ENCODE results near the gene TMEM37. TPM values are rescaled to one million over a fixed set of nuclear protein-coding genes. Genes with fewer than 3 reads are reported as not detected.

TMEM37 gene
- total RNA-seq, 5 donors from 2014 or later (not counting 1 experiment from before 2014, with no cell fraction given) = 0.44 to 0.60 TPM; not detected in 3

- H3K4me3 Mint-ChIP-seq = no peak overlapping the region
- peaks cover 0 to 6% (median 2%) of the 10 kb centered on the region in 3 donors for H3K4me1 Mint-ChIP-seq
- no peak overlapping the region for H3K27ac ChIP-seq (ENCODE audit: low read length)
- H3K27me3 Mint-ChIP-seq = peaks cover 19 to 20% of the 10 kb centered on the region in 2 donors
- no peak overlapping the region for H3K27ac Mint-ChIP-seq
- no peaks in the 10 kb centered on the region for H3K36me3 ChIP-seq (ENCODE audit: control insufficient read depth in 2 of 2, extremely low read depth in 1 of 2, insufficient read depth in 1 of 2, low read length in 1 of 2)
- ChIA-PET POLR2A (interaction anchor here in 1 of 2 donors (0.6 kb wide), 1 partner anchor 1225 kb away, joined by 5 read pairs; no protein-coding TSS in a partner anchor), CTCF (interaction anchor here in 1 of 2 donors (0.6 kb wide), 1 partner anchor 35 kb away, joined by 3 read pairs; no protein-coding TSS in a partner anchor)
- 83% methylated on average over 1 of the region's 4 CpGs for WGBS (ENCODE audit: insufficient coverage)
- H3K4me1 ChIP-seq (ENCODE audit: control insufficient read depth in 1 of 2, extremely low read depth in 1 of 2, insufficient read depth in 2 of 2, low read length in 2 of 2) = peaks cover 0 to 3% of the 10 kb centered on the region in 2 experiments
- H3K27me3 ChIP-seq (replicated peaks in 1 of 2; ENCODE audit: control insufficient read depth in 2 of 2, extremely low read depth in 1 of 2, insufficient read depth in 2 of 2, low read length in 1 of 2) = peaks cover 0 to 10% of the 10 kb centered on the region in 2 experiments
- no peak for DNase-seq
- no peaks in the 10 kb centered on the region for H3K9me3 Mint-ChIP-seq
- no peaks in the 10 kb centered on the region for H3K9me3 ChIP-seq
- ATAC-seq (replicated peaks in 1 of 4) = no peak
- no peaks in the 10 kb centered on the region for H3K36me3 Mint-ChIP-seq
- H3K4me3 ChIP-seq (ENCODE audit: control insufficient read depth in 1 of 2, extremely low read depth in 1 of 2, low read length in 1 of 2) = no peak overlapping the region
Observed at GRCh38 chr2:119416299-119416923, 15.2 kb upstream of the TMEM37 start.

DNA sequence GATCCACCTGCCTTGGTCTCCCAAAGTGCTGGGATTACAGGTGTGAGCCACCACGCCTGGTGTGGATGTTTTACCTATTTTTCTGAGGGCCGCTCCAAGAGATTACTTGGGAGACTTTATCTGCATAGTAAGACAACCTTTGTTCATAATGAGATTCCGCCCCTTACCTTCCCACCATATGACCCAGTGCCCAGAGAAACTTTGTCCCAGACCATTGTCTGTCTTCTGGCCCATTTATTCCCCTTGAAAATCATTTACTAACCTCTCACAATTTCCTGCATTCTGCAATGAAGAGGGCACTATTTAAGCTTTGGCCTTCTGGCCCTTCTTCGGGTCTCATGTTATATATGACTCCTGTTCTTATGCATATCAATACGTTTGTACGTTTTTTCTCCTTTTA, 13.7 kb upstream of the TMEM37 start:
- DNase-seq (no peak), ATAC-seq (replicated peaks in 1 of 4) (no peak)
- H3K9me3 ChIP-seq = no peaks in the 10 kb centered on the region
- WGBS (ENCODE audit: insufficient coverage) = 77% methylated on average over 1 of the region's 6 CpGs
- no peak overlapping the region for H3K4me3 ChIP-seq (ENCODE audit: control insufficient read depth in 1 of 2, extremely low read depth in 1 of 2, low read length in 1 of 2)
- H3K36me3 Mint-ChIP-seq = no peaks in the 10 kb centered on the region
- no peak overlapping the region for H3K4me3 Mint-ChIP-seq
- H3K27me3 Mint-ChIP-seq = peaks cover 23 to 24% of the 10 kb centered on the region in 2 donors
- peaks cover 0 to 7% (median 0%) of the 10 kb centered on the region in 3 donors for H3K9me3 Mint-ChIP-seq
- H3K27ac ChIP-seq (ENCODE audit: low read length) = no peak overlapping the region
- no peaks in the 10 kb centered on the region for H3K36me3 ChIP-seq (ENCODE audit: control insufficient read depth in 2 of 2, extremely low read depth in 1 of 2, insufficient read depth in 1 of 2, low read length in 1 of 2)
- H3K27me3 ChIP-seq (replicated peaks in 1 of 2; ENCODE audit: control insufficient read depth in 2 of 2, extremely low read depth in 1 of 2, insufficient read depth in 2 of 2, low read length in 1 of 2) = peaks cover 0 to 10% of the 10 kb centered on the region in 2 experiments
- ChIA-PET CTCF (no interaction called here), POLR2A (no interaction called here)
- H3K4me1 Mint-ChIP-seq = peaks cover 0 to 6% (median 2%) of the 10 kb centered on the region in 3 donors
- peaks cover 0 to 3% of the 10 kb centered on the region in 2 experiments for H3K4me1 ChIP-seq (ENCODE audit: control insufficient read depth in 1 of 2, extremely low read depth in 1 of 2, insufficient read depth in 2 of 2, low read length in 2 of 2)
- no peak overlapping the region for H3K27ac Mint-ChIP-seq

DNA sequence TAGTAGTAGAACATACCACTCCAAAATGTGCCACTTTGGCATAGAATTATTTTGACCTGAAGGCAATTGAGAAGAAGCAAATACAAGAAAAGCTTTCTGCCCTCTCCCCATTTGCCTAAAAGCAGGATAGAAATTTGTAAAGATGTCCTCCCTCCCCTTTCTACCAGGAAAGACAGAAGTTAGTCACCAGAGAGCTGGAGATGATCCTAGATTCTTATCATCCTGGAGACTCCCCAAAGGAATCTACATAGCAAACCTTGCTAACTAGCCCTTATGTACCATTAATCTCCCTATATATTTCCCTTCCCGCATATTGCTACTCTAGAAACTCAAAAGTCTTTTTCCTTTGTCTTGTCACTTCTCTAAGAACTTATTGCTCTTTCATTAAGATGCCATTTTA, 12.6 kb upstream of the TMEM37 start:
- H3K27ac Mint-ChIP-seq = no peak overlapping the region
- WGBS (ENCODE audit: insufficient coverage) = 50% methylated on average over 1 of the region's 1 CpG
- peaks cover 0 to 6% (median 2%) of the 10 kb centered on the region in 3 donors for H3K4me1 Mint-ChIP-seq
- ATAC-seq (replicated peaks in 1 of 4) = no peak
- peaks cover 0 to 7% (median 0%) of the 10 kb centered on the region in 3 donors for H3K9me3 Mint-ChIP-seq
- Histone ChIP-seq H3K4me1 (ENCODE audit: control insufficient read depth in 1 of 2, extremely low read depth in 1 of 2, insufficient read depth in 2 of 2, low read length in 2 of 2) (no peaks in the 10 kb centered on the region), H3K9me3 (no peaks in the 10 kb centered on the region), H3K27me3 (replicated peaks in 1 of 2; ENCODE audit: control insufficient read depth in 2 of 2, extremely low read depth in 1 of 2, insufficient read depth in 2 of 2, low read length in 1 of 2) (peaks cover 0 to 11% of the 10 kb centered on the region in 2 experiments), H3K4me3 (ENCODE audit: control insufficient read depth in 1 of 2, extremely low read depth in 1 of 2, low read length in 1 of 2) (no peak overlapping the region), H3K36me3 (ENCODE audit: control insufficient read depth in 2 of 2, extremely low read depth in 1 of 2, insufficient read depth in 1 of 2, low read length in 1 of 2) (no peaks in the 10 kb centered on the region), H3K27ac (ENCODE audit: low read length) (no peak overlapping the region)
- CTCF ChIA-PET = interaction anchor here in 1 of 2 donors (0.5 kb wide), 1 partner anchor 314 kb away, joined by 3 read pairs; no protein-coding TSS in a partner anchor
- DNase-seq = no peak
- no peak overlapping the region for H3K4me3 Mint-ChIP-seq
- POLR2A ChIA-PET = no interaction called here
- H3K27me3 Mint-ChIP-seq = peaks cover 25 to 28% of the 10 kb centered on the region in 2 donors
- no peaks in the 10 kb centered on the region for H3K36me3 Mint-ChIP-seq

GRCh38 chr2:119419803-119420508, 11.7 kb upstream of the TMEM37 start:
- no peak for ATAC-seq (replicated peaks in 1 of 4)
- DNase-seq = no peak
- Histone ChIP-seq H3K36me3 (ENCODE audit: control insufficient read depth in 2 of 2, extremely low read depth in 1 of 2, insufficient read depth in 1 of 2, low read length in 1 of 2) (no peaks in the 10 kb centered on the region), H3K27me3 (replicated peaks in 1 of 2; ENCODE audit: control insufficient read depth in 2 of 2, extremely low read depth in 1 of 2, insufficient read depth in 2 of 2, low read length in 1 of 2) (peaks cover 0 to 19% of the 10 kb centered on the region in 2 experiments), H3K27ac (ENCODE audit: low read length) (no peak overlapping the region), H3K4me3 (ENCODE audit: control insufficient read depth in 1 of 2, extremely low read depth in 1 of 2, low read length in 1 of 2) (no peak overlapping the region), H3K9me3 (no peaks in the 10 kb centered on the region), H3K4me1 (ENCODE audit: control insufficient read depth in 1 of 2, extremely low read depth in 1 of 2, insufficient read depth in 2 of 2, low read length in 2 of 2) (no peaks in the 10 kb centered on the region)
- 67% methylated on average over 1 of the region's 1 CpG for WGBS (ENCODE audit: insufficient coverage)
- Mint-ChIP-seq H3K36me3 (no peaks in the 10 kb centered on the region), H3K9me3 (peaks cover 0 to 7% (median 0%) of the 10 kb centered on the region in 3 donors), H3K4me1 (peaks cover 0 to 6% (median 2%) of the 10 kb centered on the region in 3 donors), H3K4me3 (no peak overlapping the region), H3K27ac (no peak overlapping the region), H3K27me3 (peaks cover 32 to 33% of the 10 kb centered on the region in 2 donors)
- ChIA-PET CTCF (interaction anchor here in 1 of 2 donors (0.7 kb wide), 1 partner anchor 1951 kb away, joined by 3 read pairs; no protein-coding TSS in a partner anchor), POLR2A (no interaction called here)

DNA sequence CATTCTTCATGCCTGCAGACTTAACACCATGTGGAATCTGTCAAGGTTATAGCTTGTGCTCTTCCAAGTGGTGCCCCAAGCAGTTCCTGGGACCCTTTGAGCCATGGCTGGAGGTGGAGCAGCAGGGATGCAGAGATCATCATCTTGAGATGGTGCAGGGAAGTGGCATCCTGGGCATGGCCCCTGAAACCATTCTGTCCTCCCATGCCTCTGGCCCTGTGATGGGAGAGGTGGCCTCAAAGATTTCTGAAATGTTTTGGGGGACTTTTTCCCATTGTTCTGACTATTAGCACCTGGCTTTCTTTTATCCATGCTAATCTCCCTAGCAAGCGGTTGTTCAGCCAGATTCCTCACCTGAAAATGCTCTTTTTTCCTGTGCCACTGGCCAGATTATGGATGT, 10.3 kb upstream of the TMEM37 start:
- H3K9me3 ChIP-seq = no peaks in the 10 kb centered on the region
- H3K27ac ChIP-seq (ENCODE audit: low read length) = no peak overlapping the region
- no peak for DNase-seq
- H3K36me3 ChIP-seq (ENCODE audit: control insufficient read depth in 2 of 2, extremely low read depth in 1 of 2, insufficient read depth in 1 of 2, low read length in 1 of 2) = no peaks in the 10 kb centered on the region
- no peak overlapping the region for H3K27ac Mint-ChIP-seq
- H3K9me3 Mint-ChIP-seq = peaks cover 0 to 7% (median 0%) of the 10 kb centered on the region in 3 donors
- 67% methylated on average over 1 of the region's 1 CpG for WGBS (ENCODE audit: insufficient coverage)
- H3K27me3 ChIP-seq (replicated peaks in 1 of 2; ENCODE audit: control insufficient read depth in 2 of 2, extremely low read depth in 1 of 2, insufficient read depth in 2 of 2, low read length in 1 of 2) = peaks cover 0 to 26% of the 10 kb centered on the region in 2 experiments
- ChIA-PET POLR2A (interaction anchor here in 1 of 2 donors (0.5 kb wide), 1 partner anchor 1320 kb away, joined by 12 read pairs; no protein-coding TSS in a partner anchor), CTCF (no interaction called here)
- H3K27me3 Mint-ChIP-seq = peaks cover 38 to 41% of the 10 kb centered on the region in 2 donors
- H3K36me3 Mint-ChIP-seq = no peaks in the 10 kb centered on the region
- no peak overlapping the region for H3K4me3 ChIP-seq (ENCODE audit: control insufficient read depth in 1 of 2, extremely low read depth in 1 of 2, low read length in 1 of 2)
- no peak overlapping the region for H3K4me3 Mint-ChIP-seq
- no peaks in the 10 kb centered on the region for H3K4me1 Mint-ChIP-seq
- no peak for ATAC-seq (replicated peaks in 1 of 4)
- H3K4me1 ChIP-seq (ENCODE audit: control insufficient read depth in 1 of 2, extremely low read depth in 1 of 2, insufficient read depth in 2 of 2, low read length in 2 of 2) = no peaks in the 10 kb centered on the region

DNA sequence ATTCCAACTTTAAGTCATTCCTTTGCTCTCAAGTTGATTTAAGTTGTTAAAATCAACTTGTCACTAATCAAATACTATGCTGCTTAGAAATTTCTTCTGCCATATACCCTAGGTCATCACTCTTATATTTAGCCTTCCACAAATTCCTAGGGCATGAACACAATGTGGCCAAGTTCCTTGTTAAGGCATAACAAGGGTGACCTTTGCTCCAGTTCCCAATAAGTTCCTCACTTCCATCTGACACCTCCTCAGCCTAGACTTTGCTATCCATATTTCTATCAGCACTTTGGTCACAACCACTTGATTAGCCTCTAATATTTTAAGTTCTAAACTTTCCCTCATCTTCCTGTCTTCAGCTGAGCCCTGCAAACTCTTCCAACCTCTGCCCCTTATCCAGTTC, 9.9 kb upstream of the TMEM37 start:
- no peaks in the 10 kb centered on the region for H3K4me1 Mint-ChIP-seq
- DNase-seq (no peak), ATAC-seq (replicated peaks in 1 of 4) (no peak)
- Histone ChIP-seq H3K9me3 (no peaks in the 10 kb centered on the region), H3K27me3 (replicated peaks in 1 of 2; ENCODE audit: control insufficient read depth in 2 of 2, extremely low read depth in 1 of 2, insufficient read depth in 2 of 2, low read length in 1 of 2) (peaks cover 0 to 30% of the 10 kb centered on the region in 2 experiments), H3K36me3 (ENCODE audit: control insufficient read depth in 2 of 2, extremely low read depth in 1 of 2, insufficient read depth in 1 of 2, low read length in 1 of 2) (no peaks in the 10 kb centered on the region), H3K27ac (ENCODE audit: low read length) (no peak overlapping the region), H3K4me1 (ENCODE audit: control insufficient read depth in 1 of 2, extremely low read depth in 1 of 2, insufficient read depth in 2 of 2, low read length in 2 of 2) (no peaks in the 10 kb centered on the region), H3K4me3 (ENCODE audit: control insufficient read depth in 1 of 2, extremely low read depth in 1 of 2, low read length in 1 of 2) (no peak overlapping the region)
- CTCF ChIA-PET = no interaction called here
- H3K9me3 Mint-ChIP-seq = peaks cover 0 to 7% (median 0%) of the 10 kb centered on the region in 3 donors
- peaks cover 42 to 45% of the 10 kb centered on the region in 2 donors for H3K27me3 Mint-ChIP-seq
- H3K27ac Mint-ChIP-seq = no peak overlapping the region
- no peak overlapping the region for H3K4me3 Mint-ChIP-seq
- H3K36me3 Mint-ChIP-seq = no peaks in the 10 kb centered on the region
- POLR2A ChIA-PET = interaction anchor here in 1 of 2 donors (0.5 kb wide), 1 partner anchor 1320 kb away, joined by 12 read pairs; no protein-coding TSS in a partner anchor

Data from T-cell (primary cell).